SK-MEL-5 (cell line): ENCODE measurements around the gene APLF. TPM values are rescaled to one million over a fixed set of nuclear protein-coding genes. Genes with fewer than 3 reads are reported as not detected.
"Not testable (repeated sequence)": the region's sequence is repeated elsewhere in the genome, so short reads cannot be mapped to it uniquely, and the experiment has no call there.

Source experiments
- DNase-seq: peaks from one replicate; pipeline ENCODE4 v3.0.0-alpha.2; 2016; ENCODE audit warnings: low read depth, low spot score
- in situ Hi-C: cut with HindIII; loops from 2 replicates; pipeline ENCODE4 v1.10.0; 2016; ENCODE audit warnings: low sequenced_read_pairs, high pct_unique_total_duplicates, low pct_unique_long_range_greater_than_20kb
- total RNA-seq: library from RNA; depleted of rRNA; stranded (reverse); fragments of >200 nt; shearing (Covaris generic); gene quantifications from 2 replicates; pipeline ENCODE4 v1.2.3, GENCODE V29; 2014

The APLF gene
- total RNA-seq, 1 experiment from 2014 or later, result 6.4 TPM

GRCh38 chr2:68436270-68436669 is 31.1 kb upstream of the APLF start:
- in situ Hi-C loops, result no loop called here
- DNase-seq, result no peak

- in situ Hi-C loops, result no loop called here
- no peak for DNase-seq
These were observed 28.7 kb upstream of the APLF start for GRCh38 chr2:68438455-68439303.

DNA sequence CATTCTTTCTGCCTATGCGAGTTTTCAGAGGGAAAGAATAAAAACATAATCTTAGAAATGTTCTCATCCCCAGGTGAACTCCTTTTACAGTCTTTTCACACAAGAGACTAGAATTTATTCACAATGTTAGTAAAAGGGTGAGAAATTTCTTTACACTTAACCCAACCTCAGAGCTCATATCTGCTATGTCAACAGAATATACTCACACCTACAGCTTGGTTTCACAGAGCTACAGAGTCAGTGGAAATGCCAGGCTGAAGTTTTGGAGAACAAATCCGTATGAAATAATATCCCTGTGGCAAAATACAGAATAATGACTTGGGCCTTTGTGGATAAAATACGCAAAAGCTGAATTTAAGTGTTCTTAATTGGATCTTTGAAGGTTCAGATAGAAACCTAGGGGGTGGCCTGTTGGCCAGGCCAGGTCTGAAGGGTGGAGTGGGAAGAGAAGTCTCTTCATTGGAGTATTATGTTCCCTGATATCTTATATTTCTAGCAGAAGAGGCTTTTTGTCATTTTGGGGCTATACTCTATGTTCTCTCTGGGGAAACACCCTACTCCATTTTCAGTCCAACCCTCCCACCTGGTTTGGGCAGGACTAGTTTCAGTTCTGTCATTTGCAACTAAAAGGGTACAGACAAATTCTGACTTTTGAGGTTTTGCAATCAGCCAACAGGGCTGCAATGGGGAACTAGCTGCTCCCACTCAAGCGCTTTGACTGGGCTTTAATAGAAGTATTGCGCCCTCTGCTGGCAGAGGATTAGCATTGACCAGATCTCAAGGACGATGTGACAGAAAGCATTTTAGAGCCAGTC is 26.0 kb upstream of the APLF start:
- DNase-seq, result peak; percentile 96
- in situ Hi-C loops, result no loop called here

DNA sequence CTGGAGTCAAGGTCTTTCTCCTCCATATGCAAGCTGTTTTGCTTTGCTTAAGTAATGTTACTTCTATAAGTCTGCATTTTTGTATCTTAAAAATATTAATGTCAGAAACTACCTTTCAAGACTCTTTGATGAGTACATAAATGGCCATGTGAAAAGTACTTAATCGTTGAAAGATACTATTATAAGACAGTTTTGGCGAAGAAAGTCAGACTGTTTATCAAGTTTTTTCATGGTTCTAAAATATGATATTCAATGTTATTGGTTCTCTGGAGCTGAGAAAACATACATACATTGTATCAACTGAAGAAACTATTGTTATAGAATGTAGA is 25.4 kb upstream of the APLF start:
- no peak for DNase-seq
- in situ Hi-C loops, result no loop called here

GRCh38 chr2:68446425-68446824 is 21.0 kb upstream of the APLF start:
- DNase-seq, in situ Hi-C loops: not testable (repeated sequence)

DNA sequence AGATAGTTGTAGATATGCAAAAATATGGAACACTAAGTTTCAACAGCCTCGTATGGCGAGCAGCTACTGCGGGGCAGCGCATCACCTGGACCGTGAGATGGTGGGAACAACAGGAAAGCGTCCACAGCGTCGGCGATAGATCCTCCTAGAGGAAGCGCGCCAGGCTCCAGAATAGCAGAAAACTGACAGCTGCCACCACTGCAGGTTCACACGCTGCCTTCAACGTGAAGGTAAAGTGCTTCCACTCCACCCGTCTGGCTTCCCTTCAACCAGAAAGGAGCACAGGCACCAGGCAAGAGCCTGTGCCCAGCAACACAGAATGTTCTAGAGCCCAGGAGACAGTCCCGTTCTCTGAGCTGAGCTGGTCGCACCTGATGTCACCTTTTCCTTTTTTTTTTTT is 20.3 kb upstream of the APLF start:
- DNase-seq, result no peak
- in situ Hi-C loops, result no loop called here

- no peak for DNase-seq
- in situ Hi-C loops, result no loop called here
These were observed 18.4 kb upstream of the APLF start for GRCh38 chr2:68448671-68449653.

GRCh38 chr2:68452158-68452900 is 15.1 kb upstream of the APLF start:
- no peak for DNase-seq
- in situ Hi-C loops, result no loop called here

GRCh38 chr2:68453761-68454360 is 13.5 kb upstream of the APLF start:
- no peak for DNase-seq
- in situ Hi-C loops, result no loop called here

- in situ Hi-C loops, result no loop called here
- DNase-seq, result no peak
These were observed 12.7 kb upstream of the APLF start for GRCh38 chr2:68454719-68455118.

- in situ Hi-C loops, result no loop called here
- DNase-seq, result no peak
These were observed 11.2 kb upstream of the APLF start for GRCh38 chr2:68456198-68456597.

- no peak for DNase-seq
- in situ Hi-C loops, result no loop called here
These were observed 8.4 kb upstream of the APLF start for GRCh38 chr2:68458981-68459380.

- in situ Hi-C loops, result no loop called here
- peak; percentile 82 for DNase-seq
These were observed 4.0 kb upstream of the APLF start for GRCh38 chr2:68463287-68463877.

GRCh38 chr2:68464651-68465050 is 2.7 kb upstream of the APLF start:
- no peak for DNase-seq
- in situ Hi-C loops, result no loop called here

DNA sequence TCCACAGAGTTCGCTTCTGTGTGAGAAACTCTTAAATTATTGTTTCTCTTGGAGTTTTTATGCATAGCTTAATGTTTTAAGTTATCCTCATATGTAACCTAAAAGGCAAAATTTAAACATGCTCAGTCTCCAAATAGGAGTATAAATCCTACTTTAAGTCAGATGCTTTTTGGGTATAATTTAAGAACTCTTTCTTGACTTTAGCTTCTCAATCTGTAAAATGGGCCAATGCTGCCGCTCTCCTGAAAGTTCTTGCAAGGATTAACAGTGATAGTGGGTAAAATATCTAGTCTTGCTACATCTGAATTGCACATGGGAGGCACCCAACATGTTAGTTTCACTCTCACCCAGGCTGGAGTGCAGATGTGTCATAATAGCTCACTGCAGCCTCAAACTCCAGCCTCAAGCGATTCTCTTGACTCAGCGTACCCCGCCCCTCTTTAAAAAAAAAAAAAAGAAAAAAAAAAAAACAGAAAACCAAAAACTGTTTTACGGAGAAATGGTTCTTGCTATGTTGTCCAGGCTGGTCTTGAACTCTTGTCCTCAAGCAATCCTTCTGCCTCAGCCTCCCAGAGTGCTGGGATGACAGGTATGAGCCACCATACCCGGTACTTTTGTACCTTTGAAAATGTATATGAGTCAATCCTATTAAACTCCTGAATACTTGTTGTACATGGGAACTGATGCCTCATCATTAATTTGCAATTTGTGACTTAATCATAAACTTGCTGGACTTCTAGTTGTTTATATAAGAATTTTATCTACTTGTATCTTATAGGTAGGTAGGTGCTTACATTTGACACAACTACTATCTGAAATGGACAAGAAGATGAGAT is 2.1 kb upstream of the APLF start:
- in situ Hi-C loops, result no loop called here
- no peak for DNase-seq

- peak; percentile 51 for DNase-seq
- in situ Hi-C loops, result no loop called here
These were observed 1.0 kb upstream of the APLF start for GRCh38 chr2:68466361-68466777.
